ENCODE measurements around the gene RNF214.

Gene RNF214

DNA sequence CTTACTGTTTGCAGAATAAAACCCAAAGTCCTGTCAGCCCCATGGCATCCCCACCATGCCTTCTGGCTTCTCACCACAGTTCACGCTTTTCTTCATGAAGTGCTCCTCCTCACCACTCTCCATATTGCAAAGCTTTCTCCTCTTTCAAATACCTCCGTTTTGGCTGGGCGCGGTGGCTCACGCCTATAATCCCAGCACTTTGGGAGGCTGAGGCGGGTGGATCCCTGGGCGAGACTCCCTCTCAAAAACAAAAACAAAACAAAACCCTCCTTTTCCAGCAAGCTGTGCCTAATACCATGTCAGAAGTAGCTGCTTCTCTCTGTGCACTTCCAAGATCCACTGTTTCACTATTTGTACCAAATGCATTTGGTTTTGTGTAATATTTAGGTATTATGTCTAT is 76.8 kb downstream of the RNF214 start:
- TF ChIP-seq, protein P1, sequence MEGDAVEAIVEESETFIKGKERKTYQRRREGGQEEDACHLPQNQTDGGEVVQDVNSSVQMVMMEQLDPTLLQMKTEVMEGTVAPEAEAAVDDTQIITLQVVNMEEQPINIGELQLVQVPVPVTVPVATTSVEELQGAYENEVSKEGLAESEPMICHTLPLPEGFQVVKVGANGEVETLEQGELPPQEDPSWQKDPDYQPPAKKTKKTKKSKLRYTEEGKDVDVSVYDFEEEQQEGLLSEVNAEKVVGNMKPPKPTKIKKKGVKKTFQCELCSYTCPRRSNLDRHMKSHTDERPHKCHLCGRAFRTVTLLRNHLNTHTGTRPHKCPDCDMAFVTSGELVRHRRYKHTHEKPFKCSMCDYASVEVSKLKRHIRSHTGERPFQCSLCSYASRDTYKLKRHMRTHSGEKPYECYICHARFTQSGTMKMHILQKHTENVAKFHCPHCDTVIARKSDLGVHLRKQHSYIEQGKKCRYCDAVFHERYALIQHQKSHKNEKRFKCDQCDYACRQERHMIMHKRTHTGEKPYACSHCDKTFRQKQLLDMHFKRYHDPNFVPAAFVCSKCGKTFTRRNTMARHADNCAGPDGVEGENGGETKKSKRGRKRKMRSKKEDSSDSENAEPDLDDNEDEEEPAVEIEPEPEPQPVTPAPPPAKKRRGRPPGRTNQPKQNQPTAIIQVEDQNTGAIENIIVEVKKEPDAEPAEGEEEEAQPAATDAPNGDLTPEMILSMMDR (IDR thresholded peaks at IDR 0.05; ENCODE audit: control insufficient read depth, insufficient read depth, low read depth, low read length, missing control alignments) = no peak
- no peak for DNase-seq (ENCODE audit: low read depth)
- H3K4me3 ChIP-seq (ENCODE audit: control insufficient read depth, low read depth, low read length) = no peak overlapping the region

DNA sequence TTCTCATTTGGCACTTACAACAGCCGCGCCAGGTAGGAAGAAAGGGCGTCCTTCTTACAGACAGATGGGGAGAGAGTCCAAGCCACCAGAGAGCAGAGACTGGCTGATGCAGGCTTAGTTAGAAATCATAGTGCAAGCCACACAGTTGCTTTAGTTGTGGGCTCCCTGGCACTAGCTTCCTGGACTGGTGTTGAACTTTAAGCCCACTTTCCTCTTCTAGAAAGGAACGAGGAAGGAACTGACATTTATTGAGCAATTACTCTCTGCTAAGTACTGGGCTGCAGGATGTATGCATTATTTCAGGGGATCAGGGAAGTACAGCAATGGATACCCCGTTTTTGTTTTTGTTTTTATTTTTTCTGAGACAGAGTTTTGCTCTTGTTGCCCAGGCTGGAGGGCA is 80.6 kb downstream of the RNF214 start:
- no peak overlapping the region for H3K4me3 ChIP-seq (ENCODE audit: control insufficient read depth, low read depth, low read length)
- no peak for DNase-seq (ENCODE audit: low read depth)
- TF ChIP-seq, protein P1 (IDR thresholded peaks at IDR 0.05; ENCODE audit: control insufficient read depth, insufficient read depth, low read depth, low read length, missing control alignments) = no peak

DNA sequence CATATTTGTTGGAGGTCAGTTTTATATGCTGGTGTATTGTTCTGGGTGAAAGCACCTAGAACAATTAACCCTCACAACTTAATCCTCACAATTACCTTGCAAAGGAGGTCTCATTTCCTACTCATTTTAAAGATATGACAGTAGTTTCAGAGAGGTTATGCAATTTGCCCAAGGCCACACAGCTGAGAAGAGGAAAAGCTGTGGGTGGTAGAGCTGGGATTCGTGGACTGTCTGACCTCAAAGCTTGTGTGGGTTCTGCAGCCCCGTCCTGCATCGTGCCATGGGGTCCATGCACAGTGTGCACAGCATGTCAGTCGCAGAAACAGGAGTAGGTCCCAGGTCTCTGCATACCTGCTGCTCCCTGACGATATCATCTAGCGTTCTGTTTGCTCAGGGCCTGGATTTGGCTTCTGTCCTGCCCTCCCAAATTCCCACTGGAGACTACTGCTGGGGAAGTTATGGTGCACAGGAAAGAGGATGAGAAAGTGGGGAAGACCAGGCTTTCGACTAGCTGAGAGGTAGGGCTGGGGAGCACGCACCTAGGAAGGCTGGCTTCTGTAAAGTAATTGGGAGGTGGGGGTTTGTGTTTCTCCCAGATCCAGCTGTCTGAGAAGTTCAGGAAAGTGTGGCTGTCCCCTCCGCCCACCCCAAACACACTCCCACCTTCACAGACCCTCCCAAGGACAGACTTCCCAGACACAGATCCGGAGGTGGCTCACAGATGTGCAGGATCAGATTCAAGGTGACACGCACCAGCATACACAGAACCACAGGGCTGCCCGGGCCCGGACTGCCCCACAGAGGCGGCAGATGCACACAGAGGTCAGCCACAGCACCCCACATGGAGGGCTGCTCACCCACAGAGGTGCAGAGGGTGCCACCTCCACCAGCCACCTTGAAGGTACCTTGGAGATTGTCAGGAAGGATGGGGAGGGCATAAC is 81.6 kb downstream of the RNF214 start:
- H3K4me3 ChIP-seq (ENCODE audit: control insufficient read depth, low read depth, low read length) = peak overlapping the region; percentile 89

DNA sequence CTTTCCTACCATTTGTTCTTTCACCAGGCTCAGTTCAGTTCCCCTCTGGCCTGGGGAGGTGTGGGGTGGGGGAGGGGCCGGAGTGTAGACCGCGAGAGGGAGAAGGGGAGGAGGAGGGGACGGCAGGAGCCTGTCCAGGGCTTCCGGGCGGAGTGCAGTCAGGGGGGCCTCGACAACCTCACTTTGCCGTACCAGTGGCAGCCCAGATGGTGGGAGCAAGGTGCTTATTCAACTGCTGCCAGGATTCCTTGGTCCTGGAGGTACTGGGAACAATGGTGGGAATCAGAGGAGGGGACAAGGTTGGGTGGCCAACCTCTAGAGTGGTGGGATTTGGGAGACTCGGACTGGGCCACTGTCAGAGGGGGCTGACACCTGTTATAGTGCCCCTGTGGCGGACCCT is 82.4 kb downstream of the RNF214 start:
- DNase-seq (ENCODE audit: low read depth) = no peak
- peak overlapping the region; percentile 89 for H3K4me3 ChIP-seq (ENCODE audit: control insufficient read depth, low read depth, low read length)
- TF ChIP-seq, protein P1 (IDR thresholded peaks at IDR 0.05; ENCODE audit: control insufficient read depth, insufficient read depth, low read depth, low read length, missing control alignments) = no peak

More for the DNA sequence above, 81.6 kb downstream of the RNF214 start:
- TF ChIP-seq, protein P1 (IDR thresholded peaks at IDR 0.05; ENCODE audit: control insufficient read depth, insufficient read depth, low read depth, low read length, missing control alignments) = no peak
- no peak for DNase-seq (ENCODE audit: low read depth)

DNA sequence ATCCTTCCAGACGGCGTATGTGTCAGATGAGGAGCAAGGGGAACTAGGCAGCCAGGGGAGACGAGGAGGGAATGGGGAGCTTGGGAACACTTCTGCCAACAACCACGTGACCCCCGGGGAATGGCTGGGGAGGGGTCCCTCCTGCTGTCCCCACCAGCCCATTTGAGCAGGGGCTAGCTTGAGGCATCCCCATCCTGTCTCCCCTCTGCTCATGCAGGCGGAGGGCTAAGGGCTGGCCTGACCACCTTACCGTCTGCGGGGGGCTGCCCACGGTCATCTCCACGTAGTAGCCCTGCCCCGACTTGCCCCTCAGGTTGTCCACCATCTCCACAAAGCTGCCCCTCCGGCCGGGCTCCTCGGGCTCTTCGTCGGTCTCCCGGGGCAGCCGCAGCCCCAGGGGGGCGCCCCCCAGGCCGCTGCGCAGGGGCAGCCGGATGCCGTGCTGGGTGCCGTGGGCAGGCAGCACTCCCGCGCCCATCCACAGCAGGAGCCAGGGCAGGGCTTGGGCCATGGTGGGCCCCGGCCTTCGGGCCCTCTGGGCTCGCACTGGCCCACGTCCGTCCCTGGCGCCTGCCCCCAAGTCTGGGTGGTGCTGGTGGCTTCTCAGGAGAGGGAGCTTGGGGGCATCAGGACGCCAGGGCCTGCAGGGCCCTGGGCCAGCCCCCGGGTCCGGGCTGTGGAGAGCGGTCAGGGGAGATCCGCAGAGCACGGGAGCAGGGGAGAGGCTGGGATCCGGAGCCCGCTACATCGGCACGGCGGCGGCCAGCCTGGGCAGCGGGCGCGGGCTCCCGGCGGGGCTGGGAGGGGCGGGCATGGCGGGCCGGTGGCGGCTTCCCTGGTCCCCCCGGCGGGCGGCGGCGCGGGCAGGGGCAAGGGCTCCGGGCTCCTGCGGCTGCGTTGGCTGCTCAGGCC is 83.1 kb downstream of the RNF214 start:
- DNase-seq (ENCODE audit: low read depth) = no peak
- H3K4me3 ChIP-seq (ENCODE audit: control insufficient read depth, low read depth, low read length) = peak overlapping the region; percentile 89
- TF ChIP-seq, protein P1 (IDR thresholded peaks at IDR 0.05; ENCODE audit: control insufficient read depth, insufficient read depth, low read depth, low read length, missing control alignments) = no peak

DNA sequence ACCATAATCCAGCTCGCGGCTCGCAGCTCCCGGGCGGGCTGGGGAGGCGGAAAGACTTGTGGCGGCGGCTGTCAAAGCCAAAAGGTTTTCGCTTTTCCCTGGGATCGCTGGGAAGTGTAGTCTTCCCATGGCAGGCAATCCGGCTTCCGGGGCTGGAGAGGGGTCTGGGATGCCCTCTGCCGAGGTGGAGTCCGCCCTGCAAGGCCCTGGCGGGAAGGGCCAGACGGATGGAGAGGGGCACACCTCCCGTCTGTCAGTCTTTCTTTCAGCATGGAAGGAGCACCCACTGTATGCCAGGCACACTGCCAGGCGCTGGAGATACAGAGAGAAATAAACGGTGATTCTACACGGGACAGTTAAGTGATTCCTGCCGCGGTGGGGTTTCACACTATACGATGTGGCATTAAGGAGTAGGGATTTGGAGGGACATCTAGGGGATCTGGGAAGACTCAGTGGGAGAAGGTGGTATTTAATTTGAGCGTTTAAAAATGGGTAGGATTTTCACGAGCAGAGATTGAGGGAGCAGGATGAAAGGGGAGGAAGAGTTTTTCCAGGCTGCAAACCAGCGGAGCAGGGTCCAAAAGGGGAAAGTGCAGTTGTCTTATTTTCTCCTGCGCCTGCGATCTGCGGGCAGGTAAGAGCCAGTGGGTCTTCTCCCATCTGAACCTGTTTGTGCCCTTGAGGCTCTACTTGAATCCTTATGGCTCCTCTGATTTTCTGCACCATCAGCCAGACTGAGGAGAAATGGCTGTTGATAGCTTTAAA is 83.9 kb downstream of the RNF214 start, which contains the start of gene BACE1:
BACE1 (minus strand) TSS at position 60 of the 765 bp plus-strand sequence. CDS start 461 bp downstream, outside the sequence.
- H3K4me3 ChIP-seq (ENCODE audit: control insufficient read depth, low read depth, low read length) = peak within 1 kb of the TSS; percentile 89

More for the DNA sequence above, 83.9 kb downstream of the RNF214 start, which contains the start of gene BACE1:
- TF ChIP-seq, protein P1 (IDR thresholded peaks at IDR 0.05; ENCODE audit: control insufficient read depth, insufficient read depth, low read depth, low read length, missing control alignments) = peak; percentile 72
- peak; percentile 56 for DNase-seq (ENCODE audit: low read depth)
